Mesenchymal stem cell (in vitro differentiated cells and primary cell): ENCODE measurements around the gene RNF225.
"Not testable (repeated sequence)": the region's sequence is repeated elsewhere in the genome, so short reads cannot be mapped to it uniquely, and the experiment has no call there.

Source experiments
- DNase-seq: peaks from one replicate; pipeline ENCODE4 v3.0.0-alpha.2; 2013
- H2AFZ ChIP-seq: one replicate; pipeline ENCODE4 v1.6.1; 2013; ENCODE audit warnings: low read depth, mild to moderate bottlenecking, control low read depth, inconsistent platforms, low read length, moderate library complexity
- H2AK5ac ChIP-seq: 2 replicates; pipeline ENCODE4 v1.6.1; 2013; ENCODE audit warnings: low read length, moderate library complexity, mild to moderate bottlenecking, inconsistent platforms; ENCODE audit not compliant: severe bottlenecking
- H2BK120ac ChIP-seq: one replicate; pipeline ENCODE4 v1.6.1; 2013; ENCODE audit warnings: low read depth, mild to moderate bottlenecking, inconsistent platforms, low read length, moderate library complexity
- H2BK12ac ChIP-seq, 2 experiments: one replicate each; pipeline ENCODE4 v1.6.1; 2013; ENCODE audit warnings: inconsistent platforms in 2 of 2, low read length in 2 of 2, mild to moderate bottlenecking in 2 of 2, moderate library complexity in 2 of 2, control low read depth in 1 of 2
- H2BK15ac ChIP-seq: one replicate; pipeline ENCODE4 v1.6.1; 2013; ENCODE audit warnings: mild to moderate bottlenecking, low read depth, inconsistent platforms; ENCODE audit not compliant: poor library complexity, severe bottlenecking
- H2BK5ac ChIP-seq: 2 replicates; pipeline ENCODE4 v1.6.1; 2013; ENCODE audit warnings: low read depth, mild to moderate bottlenecking, low read length, control low read depth, inconsistent platforms; ENCODE audit not compliant: poor library complexity, severe bottlenecking
- H3K14ac ChIP-seq, 2 experiments: one replicate each; pipeline ENCODE4 v1.6.1; 2013; ENCODE audit warnings: inconsistent platforms in 2 of 2, low read length in 2 of 2, control low read depth in 1 of 2, mild to moderate bottlenecking in 1 of 2, moderate library complexity in 1 of 2
- H3K18ac ChIP-seq, 2 experiments: one replicate each; pipeline ENCODE4 v1.6.1; 2013; ENCODE audit warnings: inconsistent platforms in 2 of 2, low read length in 2 of 2, control low read depth in 1 of 2, low read depth in 1 of 2, mild to moderate bottlenecking in 1 of 2
- H3K23ac ChIP-seq, 2 experiments: one replicate each; pipeline ENCODE4 v1.6.1; 2013; ENCODE audit warnings: inconsistent platforms in 2 of 2, low read length in 2 of 2, mild to moderate bottlenecking in 2 of 2, moderate library complexity in 2 of 2, control low read depth in 1 of 2
- H3K27ac ChIP-seq: 2 replicates; pipeline ENCODE4 v1.5.1; 2013; ENCODE audit warnings: mild to moderate bottlenecking, moderate library complexity, low read length, control low read depth, inconsistent platforms; ENCODE audit not compliant: poor library complexity, severe bottlenecking
- H3K27me3 ChIP-seq, 2 experiments: 2 replicates each; pipeline versions ENCODE4 v1.6.1 to v1.7.0; 2013; ENCODE audit warnings: low read length in 2 of 2, mild to moderate bottlenecking in 2 of 2, moderate library complexity in 2 of 2, control low read depth in 1 of 2, inconsistent platforms in 1 of 2; ENCODE audit not compliant: control insufficient read depth in 1 of 2, insufficient read depth in 1 of 2
- H3K36me3 ChIP-seq, 2 experiments: 2 replicates each; pipeline versions ENCODE4 v1.6.1 to v1.7.0; 2013; ENCODE audit warnings: low read length in 2 of 2, control low read depth in 1 of 2, inconsistent platforms in 1 of 2, low read depth in 1 of 2, mild to moderate bottlenecking in 1 of 2; ENCODE audit not compliant: insufficient read depth in 2 of 2, control insufficient read depth in 1 of 2
- H3K4ac ChIP-seq, 2 experiments: one replicate each; pipeline ENCODE4 v1.6.1; 2013; ENCODE audit warnings: inconsistent platforms in 2 of 2, low read length in 2 of 2, mild to moderate bottlenecking in 2 of 2, moderate library complexity in 2 of 2, control low read depth in 1 of 2, low read depth in 1 of 2
- H3K4me1 ChIP-seq: 2 replicates; pipeline ENCODE4 v1.6.1; 2013; ENCODE audit warnings: low read depth, low read length, control low read depth; ENCODE audit not compliant: control insufficient read depth, insufficient read depth
- H3K4me2 ChIP-seq: 2 replicates; pipeline ENCODE4 v1.6.1; 2013; ENCODE audit warnings: low read length, mild to moderate bottlenecking, inconsistent platforms; ENCODE audit not compliant: poor library complexity, severe bottlenecking
- H3K4me3 ChIP-seq, 2 experiments: 2 replicates each; pipeline versions ENCODE4 v1.5.1 to v1.7.0; 2013; ENCODE audit warnings: low read length in 2 of 2, mild to moderate bottlenecking in 2 of 2, control low read depth in 1 of 2, low read depth in 1 of 2; ENCODE audit not compliant: insufficient read depth in 1 of 2
- H3K79me1 ChIP-seq: replicated peaks from 2 replicates; pipeline ENCODE4 v1.6.1; 2013; ENCODE audit warnings: mild to moderate bottlenecking, control low read depth, low read length, inconsistent platforms; ENCODE audit not compliant: poor library complexity, severe bottlenecking
- H3K9ac ChIP-seq: 2 replicates; pipeline ENCODE4 v1.7.0; 2013; ENCODE audit warnings: mild to moderate bottlenecking, low read length, moderate library complexity
- H3K9me3 ChIP-seq: 2 replicates; pipeline ENCODE4 v1.7.0; 2013; ENCODE audit warnings: mild to moderate bottlenecking, low read length; ENCODE audit not compliant: control insufficient read depth
- H4K8ac ChIP-seq: one replicate; pipeline ENCODE4 v1.6.1; 2013; ENCODE audit warnings: inconsistent platforms, mild to moderate bottlenecking, low read length, moderate library complexity
- H4K91ac ChIP-seq: one replicate; pipeline ENCODE4 v1.6.1; 2013; ENCODE audit warnings: mild to moderate bottlenecking, low read length, inconsistent platforms
- WGBS: methylation state at CpG from one replicate; pipeline ENCODE4 v1.1.7; 2013; ENCODE audit warnings: mixed read lengths; 5-methylcytosine and 5-hydroxymethylcytosine counted together

The RNF225 gene

GRCh38 chr19:58368561-58369360 lies 26.7 kb upstream of the RNF225 start:
- H3K18ac ChIP-seq: no peak overlapping the region
- peaks cover 3% of the 10 kb centered on the region for H3K4me1 ChIP-seq
- H2AK5ac ChIP-seq: no peak overlapping the region
- H3K9ac ChIP-seq: no peak overlapping the region
- no peak overlapping the region for H3K4me2 ChIP-seq
- no peak overlapping the region for H4K91ac ChIP-seq
- no peak overlapping the region for H2BK5ac ChIP-seq
- 97% methylated on average over 68 of the region's 68 CpGs for WGBS
- no peak overlapping the region for H3K23ac ChIP-seq
- no peak overlapping the region for H3K14ac ChIP-seq
- H4K8ac ChIP-seq: no peak overlapping the region
- H3K9me3 ChIP-seq: no peaks in the 10 kb centered on the region
- no peak overlapping the region for H3K27ac ChIP-seq
- DNase-seq: no peak
- peaks cover 0 to 35% of the 10 kb centered on the region in 2 experiments for H3K36me3 ChIP-seq
- H2BK120ac ChIP-seq: no peak overlapping the region
- no peak overlapping the region for H3K4me3 ChIP-seq
- no peak overlapping the region for H2AFZ ChIP-seq
- no peaks in the 10 kb centered on the region for H3K27me3 ChIP-seq
- H2BK15ac ChIP-seq: no peak overlapping the region
- no peak overlapping the region for H3K4ac ChIP-seq
- H2BK12ac ChIP-seq: no peak overlapping the region
- H3K79me1 ChIP-seq: peaks cover 2% of the 10 kb centered on the region

GRCh38 chr19:58372311-58373133 lies 22.9 kb upstream of the RNF225 start:
- H3K9ac ChIP-seq: no peak overlapping the region
- WGBS: 80% methylated on average over 15 of the region's 15 CpGs
- peaks cover 3% of the 10 kb centered on the region for H3K79me1 ChIP-seq
- H3K27ac ChIP-seq: no peak overlapping the region
- no peak overlapping the region for H3K4me3 ChIP-seq
- no peak overlapping the region for H3K14ac ChIP-seq
- no peak overlapping the region for H4K8ac ChIP-seq
- no peak overlapping the region for H2AK5ac ChIP-seq
- H4K91ac ChIP-seq: no peak overlapping the region
- no peak overlapping the region for H3K4me2 ChIP-seq
- no peak overlapping the region for H2BK120ac ChIP-seq
- H3K36me3 ChIP-seq: peaks cover 0 to 20% of the 10 kb centered on the region in 2 experiments
- no peak overlapping the region for H2BK5ac ChIP-seq
- H2BK12ac ChIP-seq: no peak overlapping the region
- no peak overlapping the region for H3K23ac ChIP-seq
- H3K27me3 ChIP-seq: no peaks in the 10 kb centered on the region
- DNase-seq: no peak
- H3K4ac ChIP-seq: no peak overlapping the region
- H2AFZ ChIP-seq: no peak overlapping the region
- no peak overlapping the region for H2BK15ac ChIP-seq
- no peak overlapping the region for H3K18ac ChIP-seq
- no peaks in the 10 kb centered on the region for H3K9me3 ChIP-seq
- H3K4me1 ChIP-seq: peaks cover 3% of the 10 kb centered on the region

- Histone ChIP-seq H3K9ac (no peak overlapping the region), H3K27ac (no peak overlapping the region), H3K79me1 (peaks cover 20% of the 10 kb centered on the region), H2BK120ac (no peak overlapping the region), H3K4ac (no peak overlapping the region), H2BK12ac (no peak overlapping the region), H3K4me3 (no peak overlapping the region), H2AK5ac (no peak overlapping the region), H4K8ac (no peak overlapping the region), H3K4me2 (no peak overlapping the region), H3K4me1 (peaks cover 6% of the 10 kb centered on the region), H3K18ac (no peak overlapping the region), H3K36me3 (peaks cover 0 to 6% of the 10 kb centered on the region in 2 experiments), H3K14ac (no peak overlapping the region), H2AFZ (no peak overlapping the region), H3K27me3 (no peaks in the 10 kb centered on the region), H2BK5ac (no peak overlapping the region), H3K23ac (no peak overlapping the region), H2BK15ac (no peak overlapping the region), H3K9me3 (no peaks in the 10 kb centered on the region), H4K91ac (no peak overlapping the region)
- 77% methylated on average over 3 of the region's 4 CpGs for WGBS
- DNase-seq: peak; percentile 44
These were observed 21.3 kb upstream of the RNF225 start for GRCh38 chr19:58374200-58374599.

- H2BK120ac ChIP-seq, H2AFZ ChIP-seq, H3K23ac ChIP-seq, H3K9ac ChIP-seq, H3K14ac ChIP-seq, H3K4ac ChIP-seq, H3K4me3 ChIP-seq, H2AK5ac ChIP-seq, H2BK15ac ChIP-seq, H3K18ac ChIP-seq, H4K8ac ChIP-seq, H3K9me3 ChIP-seq, H2BK5ac ChIP-seq, H2BK12ac ChIP-seq, H4K91ac ChIP-seq, H3K27me3 ChIP-seq, H3K4me2 ChIP-seq, H3K36me3 ChIP-seq: not testable (repeated sequence)
- 75% methylated on average over 7 of the region's 7 CpGs for WGBS
- Histone ChIP-seq H3K27ac (peak overlapping the region; percentile 22), H3K4me1 (peaks cover 18% of the 10 kb centered on the region), H3K79me1 (peaks cover 25% of the 10 kb centered on the region)
- peak; percentile 44 for DNase-seq
These were observed 18.7 kb upstream of the RNF225 start for GRCh38 chr19:58376724-58377123.
